C4-2B (cell line): ENCODE results near the gene SKOR1.

Source experiments
- CTCF ChIP-seq: fragments of 450-650 bp; conservative IDR thresholded peaks from 2 replicates; pipeline ENCODE4 v1.5.1; 2017; ENCODE audit warnings: mild to moderate bottlenecking
- ZFX ChIP-seq: fragments of 450-650 bp; IDR thresholded peaks from 2 replicates; pipeline ENCODE4 v1.6.1; 2017

GRCh38 chr15:67825881-67826716 is 790 bp downstream of the SKOR1 start:
- TF ChIP-seq CTCF, result no peak
- TF ChIP-seq ZFX, result no peak
